DOHH2 (cell line): ENCODE data around the gene VIT.

Experiments
- H3F3A ChIP-seq: fragments of 200-600 bp; sonication (generic), shearing (Covaris generic); 2 replicates; pipeline ENCODE4 v1.6.0; 2016; ENCODE audit warnings: antibody characterized with exemption, mild to moderate bottlenecking; ENCODE audit not compliant: control insufficient read depth, insufficient read depth
- H3K27ac ChIP-seq: fragments of 200-600 bp; sonication (generic); 2 replicates; pipeline ENCODE4 v1.5.1; 2014; ENCODE audit warnings: low read depth, mild to moderate bottlenecking, low read length, moderate library complexity
- H3K27me3 ChIP-seq: fragments of 200-600 bp; sonication (generic); 2 replicates; pipeline ENCODE4 v1.6.1; 2014; ENCODE audit warnings: mild to moderate bottlenecking, low read length, mixed read lengths; ENCODE audit not compliant: control insufficient read depth
- H3K36me3 ChIP-seq: fragments of 200-600 bp; sonication (generic); 2 replicates; pipeline ENCODE4 v1.6.1; 2014; ENCODE audit warnings: mild to moderate bottlenecking, low read length, moderate library complexity, mixed read lengths; ENCODE audit not compliant: control insufficient read depth
- H3K4me1 ChIP-seq: fragments of 200-600 bp; sonication (generic); 2 replicates; pipeline ENCODE4 v1.6.1; 2014; ENCODE audit warnings: mild to moderate bottlenecking, low read length, mixed read lengths; ENCODE audit not compliant: control insufficient read depth
- H3K4me2 ChIP-seq: fragments of 200-600 bp; sonication (generic); 2 replicates; pipeline ENCODE4 v1.6.0; 2014; ENCODE audit warnings: mild to moderate bottlenecking, low read length, moderate library complexity
- H3K4me3 ChIP-seq: fragments of 200-600 bp; sonication (generic); 2 replicates; pipeline ENCODE4 v1.5.1; 2014; ENCODE audit warnings: mild to moderate bottlenecking, low read length, mixed read lengths
- H3K79me2 ChIP-seq: fragments of 200-600 bp; sonication (generic); 2 replicates; pipeline ENCODE4 v1.6.1; 2014; ENCODE audit warnings: mild to moderate bottlenecking, low read length, mixed read lengths; ENCODE audit not compliant: control insufficient read depth
- H3K9me2 ChIP-seq: fragments of 200-600 bp; sonication (generic); replicated peaks from 2 replicates; pipeline ENCODE4 v1.6.1; 2014; ENCODE audit warnings: mild to moderate bottlenecking, low read length, mixed read lengths; ENCODE audit not compliant: control insufficient read depth
- H3K9me3 ChIP-seq: fragments of 200-600 bp; sonication (generic); 2 replicates; pipeline ENCODE4 v1.6.1; 2014; ENCODE audit warnings: antibody characterized with exemption, low read length, mixed read lengths; ENCODE audit not compliant: control insufficient read depth, insufficient read depth
- H4K20me1 ChIP-seq: fragments of 200-600 bp; sonication (generic); 2 replicates; pipeline ENCODE4 v1.6.0; 2014; ENCODE audit warnings: low read depth, mild to moderate bottlenecking, antibody characterized with exemption, low read length, moderate library complexity; ENCODE audit not compliant: control insufficient read depth, insufficient read depth
- CTCF ChIP-seq: fragments of 200-600 bp; sonication (generic); IDR thresholded peaks from one replicate; pipeline ENCODE4 v1.5.1; 2014; ENCODE audit warnings: antibody characterized with exemption, mild to moderate bottlenecking, low read depth, low read length; ENCODE audit not compliant: poor library complexity, severe bottlenecking
- EZH2phosphoT487 ChIP-seq: fragments of 200-600 bp; sonication (generic); IDR thresholded peaks from 2 replicates; pipeline ENCODE4 v1.6.1; 2017; ENCODE audit warnings: borderline replicate concordance, mild to moderate bottlenecking, antibody characterized with exemption, low read length, moderate library complexity, mixed read lengths

Gene VIT

GRCh38 chr2:36770542-36771287, 74.2 kb downstream of the VIT start:
- Histone ChIP-seq H3K4me3 (no peak overlapping the region), H3K4me2 (no peak overlapping the region), H4K20me1 (no peaks in the 10 kb centered on the region), H3K9me3 (no peaks in the 10 kb centered on the region), H3K27me3 (peaks cover 3% of the 10 kb centered on the region; the same call in 1 of the 2 replicates), H3K4me1 (no peaks in the 10 kb centered on the region), H3K36me3 (no peaks in the 10 kb centered on the region), H3F3A (no peaks in the 10 kb centered on the region), H3K27ac (no peak overlapping the region), H3K9me2 (no peaks in the 10 kb centered on the region), H3K79me2 (no peaks in the 10 kb centered on the region)
- TF ChIP-seq CTCF (peak; percentile 78), EZH2phosphoT487 (no peak)

GRCh38 chr2:36771671-36772070, 75.2 kb downstream of the VIT start:
- Histone ChIP-seq H3K27me3 (peaks cover 3% of the 10 kb centered on the region; the same call in 1 of the 2 replicates), H3K4me3 (no peak overlapping the region), H3K27ac (no peak overlapping the region), H4K20me1 (no peaks in the 10 kb centered on the region), H3K9me2 (no peaks in the 10 kb centered on the region), H3K4me1 (no peaks in the 10 kb centered on the region), H3K36me3 (no peaks in the 10 kb centered on the region), H3K9me3 (no peaks in the 10 kb centered on the region), H3F3A (no peaks in the 10 kb centered on the region), H3K79me2 (no peaks in the 10 kb centered on the region), H3K4me2 (no peak overlapping the region)
- TF ChIP-seq EZH2phosphoT487: no peak

- TF ChIP-seq CTCF (no peak), EZH2phosphoT487 (no peak)
Measured at GRCh38 chr2:36773947-36774346, 77.4 kb downstream of the VIT start.

GRCh38 chr2:36775261-36775660, 78.8 kb downstream of the VIT start:
- no peak overlapping the region for H3K4me2 ChIP-seq
- no peaks in the 10 kb centered on the region for H3K4me1 ChIP-seq
- H3F3A ChIP-seq: no peaks in the 10 kb centered on the region
- no peaks in the 10 kb centered on the region for H3K79me2 ChIP-seq
- no peak for TF ChIP-seq CTCF
- no peak for TF ChIP-seq EZH2phosphoT487
- no peaks in the 10 kb centered on the region for H3K9me2 ChIP-seq
- H3K27me3 ChIP-seq: peaks cover 3% of the 10 kb centered on the region; the same call in 1 of the 2 replicates
- no peak overlapping the region for H3K27ac ChIP-seq
- no peaks in the 10 kb centered on the region for H3K36me3 ChIP-seq
- no peak overlapping the region for H3K4me3 ChIP-seq
- H4K20me1 ChIP-seq: no peaks in the 10 kb centered on the region
- H3K9me3 ChIP-seq: no peaks in the 10 kb centered on the region

More at GRCh38 chr2:36773947-36774346, 77.4 kb downstream of the VIT start:
- Histone ChIP-seq H3K4me1 (no peaks in the 10 kb centered on the region), H3K9me2 (no peaks in the 10 kb centered on the region), H3K9me3 (no peaks in the 10 kb centered on the region), H3K27ac (no peak overlapping the region), H4K20me1 (no peaks in the 10 kb centered on the region), H3K36me3 (no peaks in the 10 kb centered on the region), H3F3A (no peaks in the 10 kb centered on the region), H3K79me2 (no peaks in the 10 kb centered on the region), H3K4me3 (no peak overlapping the region), H3K27me3 (peaks cover 3% of the 10 kb centered on the region; the same call in 1 of the 2 replicates), H3K4me2 (no peak overlapping the region)
